ENCODE measurements around the gene HRH1. TPM values are rescaled to one million over a fixed set of nuclear protein-coding genes. Genes with fewer than 3 reads are reported as not detected.

Gene HRH1
- total RNA-seq, 3 donors from 2014 or later (not counting 1 experiment from before 2014, with no cell fraction given): not detected

DNA sequence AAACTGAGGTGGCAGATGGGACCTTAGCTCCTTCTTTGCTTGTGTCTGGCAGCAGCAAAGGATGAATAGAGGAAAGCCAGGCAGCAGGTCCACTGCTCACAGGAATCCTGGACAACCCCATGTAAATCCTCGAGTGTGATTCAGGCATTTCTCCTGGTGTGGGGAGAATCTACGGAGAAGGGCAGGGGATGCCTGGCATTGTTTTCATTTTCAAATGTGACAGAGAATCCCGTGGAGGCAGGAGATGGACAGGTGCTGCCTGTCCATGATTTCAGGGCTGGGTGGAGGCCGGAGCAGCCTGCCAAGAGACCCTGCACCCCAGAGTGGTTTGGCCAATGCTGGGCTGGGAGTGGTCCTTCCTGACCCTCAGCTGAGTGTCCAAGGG, 1.7 kb downstream of the HRH1 start:
- intact Hi-C loops (cut with micrococcal nuclease): no loop called here
- no peak overlapping the region for H3K4me3 ChIP-seq (ENCODE audit: low read length)
- DNase-seq: no peak
- Mint-ChIP-seq H3K4me3 (no peak overlapping the region), H3K36me3 (no peaks in the 10 kb centered on the region), H3K27ac (no peak overlapping the region), H3K4me1 (no peaks in the 10 kb centered on the region), H3K9me3 (no peaks in the 10 kb centered on the region), H3K27me3 (ENCODE audit: low read depth in 2 of 2) (peaks cover 39 to 50% of the 10 kb centered on the region in 2 donors)
- WGBS (ENCODE audit: insufficient coverage): 90% methylated on average over 4 of the region's 4 CpGs
- TF ChIP-seq, protein P1, sequence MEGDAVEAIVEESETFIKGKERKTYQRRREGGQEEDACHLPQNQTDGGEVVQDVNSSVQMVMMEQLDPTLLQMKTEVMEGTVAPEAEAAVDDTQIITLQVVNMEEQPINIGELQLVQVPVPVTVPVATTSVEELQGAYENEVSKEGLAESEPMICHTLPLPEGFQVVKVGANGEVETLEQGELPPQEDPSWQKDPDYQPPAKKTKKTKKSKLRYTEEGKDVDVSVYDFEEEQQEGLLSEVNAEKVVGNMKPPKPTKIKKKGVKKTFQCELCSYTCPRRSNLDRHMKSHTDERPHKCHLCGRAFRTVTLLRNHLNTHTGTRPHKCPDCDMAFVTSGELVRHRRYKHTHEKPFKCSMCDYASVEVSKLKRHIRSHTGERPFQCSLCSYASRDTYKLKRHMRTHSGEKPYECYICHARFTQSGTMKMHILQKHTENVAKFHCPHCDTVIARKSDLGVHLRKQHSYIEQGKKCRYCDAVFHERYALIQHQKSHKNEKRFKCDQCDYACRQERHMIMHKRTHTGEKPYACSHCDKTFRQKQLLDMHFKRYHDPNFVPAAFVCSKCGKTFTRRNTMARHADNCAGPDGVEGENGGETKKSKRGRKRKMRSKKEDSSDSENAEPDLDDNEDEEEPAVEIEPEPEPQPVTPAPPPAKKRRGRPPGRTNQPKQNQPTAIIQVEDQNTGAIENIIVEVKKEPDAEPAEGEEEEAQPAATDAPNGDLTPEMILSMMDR (IDR thresholded peaks at IDR 0.05): no peak
- H3K27me3 ChIP-seq (ENCODE audit: control insufficient read depth, insufficient read depth, low read length): peaks cover 12% of the 10 kb centered on the region
- H3K9me3 ChIP-seq (ENCODE audit: control insufficient read depth, insufficient read depth, low read length): no peaks in the 10 kb centered on the region
- H3K36me3 ChIP-seq (ENCODE audit: control insufficient read depth, insufficient read depth, low read length): no peaks in the 10 kb centered on the region
- H3K27ac ChIP-seq (ENCODE audit: low read length): no peak overlapping the region
- H3K4me1 ChIP-seq (ENCODE audit: control insufficient read depth, insufficient read depth, low read length): no peaks in the 10 kb centered on the region
- ATAC-seq: no peak

DNA sequence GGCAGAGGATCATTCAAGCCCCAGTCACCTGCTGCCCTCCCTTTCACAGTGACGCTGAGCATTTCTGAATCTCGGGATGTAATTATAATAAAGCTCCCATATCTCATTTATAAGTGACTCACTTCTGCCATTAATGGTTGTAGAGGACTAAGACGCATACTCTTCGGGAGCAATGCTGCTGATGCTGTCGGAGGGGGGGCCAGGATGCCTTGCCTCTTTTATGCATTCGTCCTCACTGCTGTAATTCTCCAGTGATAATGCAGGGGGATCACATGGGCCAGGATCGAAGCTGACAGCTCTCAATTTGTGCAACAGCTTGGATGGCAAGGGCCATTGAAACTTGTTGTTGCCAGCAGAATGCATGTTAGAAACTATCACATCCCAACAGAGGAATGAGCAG, 3.1 kb downstream of the HRH1 start:
- Mint-ChIP-seq H3K4me1 (no peaks in the 10 kb centered on the region), H3K36me3 (no peaks in the 10 kb centered on the region), H3K9me3 (no peaks in the 10 kb centered on the region), H3K27ac (no peak overlapping the region), H3K27me3 (ENCODE audit: low read depth in 2 of 2) (peaks cover 38 to 43% of the 10 kb centered on the region in 2 donors), H3K4me3 (no peak overlapping the region)
- ATAC-seq: no peak
- 94% methylated on average over 7 of the region's 7 CpGs for WGBS (ENCODE audit: insufficient coverage)
- intact Hi-C loops (cut with micrococcal nuclease): no loop called here
- no peaks in the 10 kb centered on the region for H3K9me3 ChIP-seq (ENCODE audit: control insufficient read depth, insufficient read depth, low read length)
- H3K27me3 ChIP-seq (ENCODE audit: control insufficient read depth, insufficient read depth, low read length): peaks cover 12% of the 10 kb centered on the region
- H3K27ac ChIP-seq (ENCODE audit: low read length): no peak overlapping the region
- TF ChIP-seq, protein P1 (IDR thresholded peaks at IDR 0.05): no peak
- H3K4me1 ChIP-seq (ENCODE audit: control insufficient read depth, insufficient read depth, low read length): no peaks in the 10 kb centered on the region
- no peak overlapping the region for H3K4me3 ChIP-seq (ENCODE audit: low read length)
- no peaks in the 10 kb centered on the region for H3K36me3 ChIP-seq (ENCODE audit: control insufficient read depth, insufficient read depth, low read length)
- no peak for DNase-seq

DNA sequence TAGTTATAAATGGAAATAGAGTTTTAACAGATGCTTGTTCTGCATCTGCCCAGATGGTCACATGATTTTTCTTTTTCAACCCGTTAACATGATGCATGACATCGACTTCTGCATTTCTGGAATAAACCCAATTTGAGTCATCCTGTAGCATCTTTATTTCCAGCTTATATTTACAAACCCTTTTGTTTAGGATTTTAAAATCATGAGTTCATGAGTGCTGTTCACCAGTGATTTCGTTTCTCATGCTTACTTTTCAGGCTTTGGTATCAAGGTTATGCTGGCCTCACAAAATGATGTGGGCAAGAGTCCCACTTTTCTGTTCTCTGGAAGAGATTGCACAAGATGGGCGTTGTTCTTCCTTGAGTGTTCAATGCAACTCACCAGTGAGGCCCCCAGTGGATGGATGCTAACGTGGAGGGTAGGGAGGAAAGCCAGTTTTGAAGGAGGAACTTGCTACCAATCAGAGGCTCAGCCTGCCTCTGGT, 5.2 kb downstream of the HRH1 start:
- Histone ChIP-seq H3K4me1 (ENCODE audit: control insufficient read depth, insufficient read depth, low read length) (no peaks in the 10 kb centered on the region), H3K9me3 (ENCODE audit: control insufficient read depth, insufficient read depth, low read length) (no peaks in the 10 kb centered on the region), H3K36me3 (ENCODE audit: control insufficient read depth, insufficient read depth, low read length) (no peaks in the 10 kb centered on the region), H3K27me3 (ENCODE audit: control insufficient read depth, insufficient read depth, low read length) (peaks cover 9% of the 10 kb centered on the region), H3K27ac (ENCODE audit: low read length) (no peak overlapping the region), H3K4me3 (ENCODE audit: low read length) (no peak overlapping the region)
- no peaks in the 10 kb centered on the region for H3K36me3 Mint-ChIP-seq
- TF ChIP-seq, protein P1 (IDR thresholded peaks at IDR 0.05): no peak
- 19% methylated on average over 5 of the region's 5 CpGs for WGBS (ENCODE audit: insufficient coverage)
- peaks cover 29 to 44% of the 10 kb centered on the region in 2 donors for H3K27me3 Mint-ChIP-seq (ENCODE audit: low read depth in 2 of 2)
- no peak overlapping the region for H3K27ac Mint-ChIP-seq
- ATAC-seq (no peak), DNase-seq (no peak)
- no peaks in the 10 kb centered on the region for H3K9me3 Mint-ChIP-seq
- no peak overlapping the region for H3K4me3 Mint-ChIP-seq
- H3K4me1 Mint-ChIP-seq: no peaks in the 10 kb centered on the region
- intact Hi-C loops (cut with micrococcal nuclease): no loop called here

DNA sequence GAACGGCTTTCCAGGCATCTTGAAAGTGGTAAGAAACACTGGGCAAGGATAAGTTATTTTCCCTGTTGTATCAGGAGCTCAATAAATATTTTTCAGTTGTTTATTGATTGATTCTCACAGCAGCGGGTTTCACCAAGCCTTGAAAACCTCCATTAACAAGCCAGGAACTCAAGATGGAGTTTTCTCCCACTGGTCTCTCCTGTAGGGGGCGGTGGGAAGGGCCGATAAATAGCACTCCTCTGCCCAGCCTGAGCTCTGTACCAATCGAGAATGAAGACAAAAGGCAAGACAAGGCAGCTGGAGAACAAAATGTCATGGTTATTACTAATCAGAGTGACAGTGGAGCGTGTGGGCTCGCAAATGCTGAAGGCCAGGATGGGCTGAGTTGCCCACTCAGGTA, 7.4 kb downstream of the HRH1 start:
- H3K27me3 Mint-ChIP-seq (ENCODE audit: low read depth in 2 of 2): peaks cover 15 to 23% of the 10 kb centered on the region in 2 donors
- WGBS (ENCODE audit: insufficient coverage): 87% methylated on average over 7 of the region's 7 CpGs

More for the DNA sequence above, 7.4 kb downstream of the HRH1 start:
- Mint-ChIP-seq H3K4me1 (no peaks in the 10 kb centered on the region), H3K9me3 (no peaks in the 10 kb centered on the region), H3K27ac (no peak overlapping the region), H3K36me3 (no peaks in the 10 kb centered on the region), H3K4me3 (no peak overlapping the region)
- Histone ChIP-seq H3K9me3 (ENCODE audit: control insufficient read depth, insufficient read depth, low read length) (no peaks in the 10 kb centered on the region), H3K27ac (ENCODE audit: low read length) (no peak overlapping the region), H3K4me1 (ENCODE audit: control insufficient read depth, insufficient read depth, low read length) (no peaks in the 10 kb centered on the region), H3K4me3 (ENCODE audit: low read length) (no peak overlapping the region), H3K27me3 (ENCODE audit: control insufficient read depth, insufficient read depth, low read length) (no peaks in the 10 kb centered on the region), H3K36me3 (ENCODE audit: control insufficient read depth, insufficient read depth, low read length) (no peaks in the 10 kb centered on the region)
- TF ChIP-seq, protein P1 (IDR thresholded peaks at IDR 0.05): no peak
- intact Hi-C loops (cut with micrococcal nuclease): no loop called here
- DNase-seq (no peak), ATAC-seq (no peak)
